ENCODE measurements around the gene ARAF.
"Not testable (repeated sequence)": the region's sequence is repeated elsewhere in the genome, so short reads cannot be mapped to it uniquely, and the experiment has no call there.

The ARAF gene

DNA sequence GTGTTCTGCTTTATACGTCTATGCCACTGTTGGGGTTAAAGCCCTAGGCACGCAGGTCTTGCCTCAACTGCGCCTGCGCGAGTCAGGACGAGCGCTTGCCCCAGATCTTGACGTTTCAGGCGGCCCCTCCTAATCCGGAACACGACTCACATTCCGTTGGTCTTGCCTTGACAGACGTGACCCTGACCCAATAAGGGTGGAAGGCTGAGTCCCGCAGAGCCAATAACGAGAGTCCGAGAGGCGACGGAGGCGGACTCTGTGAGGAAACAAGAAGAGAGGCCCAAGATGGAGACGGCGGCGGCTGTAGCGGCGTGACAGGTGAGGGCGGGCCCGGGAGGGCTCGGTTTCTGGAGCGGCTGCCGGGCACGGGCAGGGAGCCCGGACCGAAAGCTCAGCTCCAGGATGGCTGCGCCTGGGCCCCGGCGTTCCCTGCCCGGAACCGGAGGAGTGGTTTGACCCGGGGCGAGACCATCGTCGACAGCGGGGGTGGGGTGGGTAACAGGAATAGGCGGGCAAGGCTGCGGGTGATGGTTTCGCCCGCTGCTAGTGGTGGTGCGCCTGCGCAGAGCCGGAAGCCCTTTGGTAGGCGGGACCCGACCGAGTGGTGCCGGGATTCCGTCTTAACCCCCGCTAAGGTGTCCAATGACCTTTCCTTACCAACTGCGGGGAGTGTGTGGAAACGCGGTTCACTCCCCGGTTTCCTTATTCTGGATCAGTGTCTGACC lies at the start of gene ARAF:
Gene ARAF (plus strand): TSS at position 272 of the 725 bp plus-strand sequence. CDS start 1,763 bp downstream, outside the sequence.
- peak; percentile 100 for DNase-seq

DNA sequence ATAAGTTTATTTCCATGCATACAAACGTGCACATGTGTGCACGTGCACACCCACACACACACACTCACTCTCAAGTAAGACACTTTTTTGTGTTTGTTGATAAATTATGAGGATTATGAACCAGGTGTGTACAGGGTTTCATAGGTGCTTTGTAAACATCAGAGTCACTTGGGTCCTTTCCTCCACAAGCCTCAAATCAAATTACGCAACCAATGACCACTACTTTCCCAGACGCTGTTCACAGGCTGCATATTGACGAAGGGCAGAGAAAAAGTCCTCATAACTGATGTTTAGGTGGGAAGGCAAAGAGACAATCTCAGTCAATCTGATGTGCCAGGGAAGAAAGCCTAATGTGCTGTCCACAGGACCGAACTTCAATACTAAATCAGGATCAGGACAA lies 48.6 kb upstream of the ARAF start:
- not testable (repeated sequence) for DNase-seq

DNA sequence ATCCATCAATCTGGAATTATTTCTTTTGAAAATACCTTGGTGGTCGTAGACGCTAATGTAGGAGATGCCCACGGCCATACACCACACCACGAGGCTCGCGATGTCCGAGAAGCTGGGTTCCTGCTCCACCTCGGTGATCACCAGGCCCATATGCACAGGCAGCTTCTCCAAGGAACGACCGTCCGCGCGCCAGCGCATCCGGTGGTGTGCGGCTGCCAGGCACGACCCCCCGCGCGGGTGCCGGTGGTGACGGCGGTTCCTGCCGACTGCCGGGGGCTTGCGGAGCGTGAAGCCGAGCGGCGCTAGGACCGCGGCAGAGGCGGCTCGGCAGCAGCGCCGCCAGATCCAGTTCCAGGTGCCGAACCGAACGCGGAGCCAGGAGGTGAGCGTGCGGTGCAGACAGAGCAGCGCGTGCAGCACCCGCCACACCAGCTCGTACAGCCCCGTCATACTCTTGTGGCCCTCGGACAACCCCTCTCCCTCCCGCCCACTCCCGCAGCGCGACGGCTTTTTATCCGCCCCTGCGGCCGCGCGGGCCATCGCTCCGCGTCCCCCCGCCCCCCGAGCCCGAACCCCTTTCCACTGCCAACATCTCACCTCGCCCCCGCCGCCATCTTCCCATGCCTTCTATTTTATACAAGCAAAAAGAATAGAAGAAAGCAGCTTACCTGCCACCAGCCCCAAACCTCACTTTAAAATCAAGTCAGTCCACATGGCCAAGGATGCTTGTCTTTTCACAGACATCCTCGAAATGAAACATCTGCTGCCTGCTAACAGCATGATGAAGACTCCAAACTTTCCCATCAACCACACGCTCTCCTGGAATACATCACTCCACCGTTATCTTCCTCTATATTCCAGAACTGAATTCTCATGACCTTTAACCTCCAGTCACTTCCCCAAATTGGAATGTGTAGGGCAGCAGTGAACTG lies 47.7 kb upstream of the ARAF start:
- not testable (repeated sequence) for DNase-seq

DNA sequence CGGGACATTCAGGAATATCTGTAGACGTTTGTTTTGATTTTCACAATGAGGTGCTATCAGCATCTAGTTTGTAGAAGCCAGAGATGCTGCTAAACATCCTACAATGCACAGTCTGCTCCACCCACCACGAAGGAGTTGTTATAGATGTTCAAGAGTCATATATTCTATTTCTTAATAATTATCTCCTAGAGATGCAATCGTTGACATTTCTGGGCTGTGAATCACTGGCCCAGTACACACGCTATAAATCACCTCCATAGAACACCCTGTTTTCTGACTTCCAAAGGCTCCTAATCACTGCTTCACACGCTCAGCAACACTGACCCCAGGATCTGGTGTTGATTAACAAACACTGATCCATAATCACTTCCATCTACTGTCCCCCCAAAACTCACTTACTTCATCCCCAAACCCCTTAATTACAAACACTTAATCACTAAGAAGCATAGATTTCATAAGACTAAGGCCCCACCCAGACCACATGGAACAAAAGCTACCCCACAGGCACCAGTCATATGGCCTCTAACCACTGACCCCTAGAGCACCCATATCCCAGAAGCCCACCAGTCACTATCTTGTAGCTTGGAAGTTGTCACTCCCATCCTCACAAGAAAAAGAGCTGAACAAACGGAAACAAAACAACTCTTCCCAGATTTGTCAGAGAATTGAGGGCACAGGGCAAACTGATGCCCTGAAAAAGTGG lies 46.3 kb upstream of the ARAF start:
- peak; percentile 78 for DNase-seq

DNA sequence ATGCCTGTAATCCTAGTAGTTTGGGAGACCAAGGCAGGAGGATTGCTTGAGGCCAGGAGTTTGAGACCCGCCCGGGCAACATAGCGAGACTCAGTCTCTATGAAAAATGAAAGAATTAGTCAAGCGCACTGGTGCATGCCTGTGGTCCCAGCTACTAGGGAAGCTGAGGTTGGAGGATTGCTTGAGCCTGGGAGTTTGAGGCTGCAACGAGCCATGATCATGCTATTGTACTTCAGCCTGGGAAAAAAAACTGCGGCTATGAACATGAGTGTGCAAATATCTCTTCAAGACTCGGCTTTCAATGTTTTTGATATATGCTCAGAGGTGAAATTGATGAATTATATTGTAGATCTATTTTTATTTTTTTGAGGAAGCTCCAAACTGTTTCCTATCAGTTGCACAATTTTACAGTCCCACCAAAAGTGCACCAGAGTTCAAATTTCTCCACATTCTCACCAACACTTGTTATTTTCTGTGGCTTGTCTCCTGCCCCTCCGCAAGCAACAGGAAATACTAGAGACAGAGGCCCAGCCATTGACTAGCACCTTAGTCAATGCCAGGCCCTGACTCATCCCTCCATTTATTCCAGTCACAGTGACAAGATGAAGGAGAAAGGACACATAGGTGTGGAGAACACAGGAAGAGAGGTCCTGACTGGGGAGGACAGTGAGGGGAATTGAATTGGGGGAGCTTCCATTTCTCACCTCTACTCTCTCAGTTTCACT lies 44.9 kb upstream of the ARAF start:
- DNase-seq, result no peak

DNA sequence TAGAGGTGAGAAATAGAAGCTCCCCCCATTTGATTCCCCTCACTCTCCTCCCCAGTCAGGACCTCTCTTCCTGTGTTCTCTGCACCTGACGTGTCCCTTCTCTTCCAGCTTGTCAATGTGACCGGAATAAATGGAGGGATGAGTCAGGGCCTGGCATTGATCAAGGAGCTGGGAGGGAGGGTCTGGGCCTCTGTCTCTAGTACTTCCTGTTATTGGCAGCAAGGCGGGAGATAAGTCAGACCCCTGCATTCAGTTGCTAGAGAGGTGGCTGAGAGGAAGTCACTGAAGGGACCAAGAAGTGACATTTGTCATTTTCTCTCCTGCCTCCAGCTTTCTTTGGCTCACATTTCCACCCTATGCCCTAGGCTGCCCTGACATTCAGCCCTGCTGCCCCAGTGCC lies 42.9 kb upstream of the ARAF start:
- DNase-seq, result no peak

DNA sequence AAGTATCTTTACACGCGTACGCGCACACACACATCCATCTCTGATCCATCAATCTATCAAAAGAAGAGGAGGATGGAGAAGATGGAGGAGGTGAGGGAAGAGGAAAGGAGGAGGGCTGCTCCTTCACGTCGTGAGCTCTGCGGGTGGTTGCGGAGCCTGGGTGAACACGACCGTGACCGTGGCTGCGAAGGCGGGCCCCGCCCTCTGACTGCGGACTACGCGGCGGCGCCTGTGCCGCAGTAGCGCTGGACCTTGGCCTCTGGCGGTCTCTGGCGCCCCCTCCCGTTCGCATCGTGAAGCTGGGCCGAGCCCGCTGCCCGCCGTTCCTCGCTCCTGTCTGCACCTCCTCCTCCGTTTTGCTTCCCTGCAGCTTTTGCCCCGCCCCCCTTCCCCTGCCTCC lies 37.7 kb upstream of the ARAF start:
- peak; percentile 64 for DNase-seq

DNA sequence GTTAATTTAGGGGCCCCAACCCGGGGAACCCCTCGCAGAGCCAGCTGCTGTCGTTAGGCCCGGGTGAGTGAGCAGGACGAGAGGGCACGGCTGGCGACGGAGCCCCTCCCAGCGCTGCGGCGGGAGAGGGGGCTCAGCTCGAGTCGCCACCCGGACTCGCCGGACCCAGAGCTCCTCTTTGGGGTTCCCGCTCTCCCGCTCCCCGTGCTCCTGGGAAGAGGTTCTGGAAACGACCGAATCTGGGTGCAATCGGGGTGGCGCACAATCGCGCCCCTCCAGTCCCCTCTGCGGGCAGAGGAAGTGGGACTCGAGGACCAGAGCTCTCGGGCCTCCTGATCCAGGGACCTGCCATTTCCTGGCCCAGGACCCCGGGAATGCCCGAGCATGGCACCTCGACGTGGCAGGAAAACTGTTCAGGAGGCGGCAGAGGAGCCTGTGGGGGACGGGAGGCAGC lies 37.3 kb upstream of the ARAF start:
- no peak for DNase-seq

DNA sequence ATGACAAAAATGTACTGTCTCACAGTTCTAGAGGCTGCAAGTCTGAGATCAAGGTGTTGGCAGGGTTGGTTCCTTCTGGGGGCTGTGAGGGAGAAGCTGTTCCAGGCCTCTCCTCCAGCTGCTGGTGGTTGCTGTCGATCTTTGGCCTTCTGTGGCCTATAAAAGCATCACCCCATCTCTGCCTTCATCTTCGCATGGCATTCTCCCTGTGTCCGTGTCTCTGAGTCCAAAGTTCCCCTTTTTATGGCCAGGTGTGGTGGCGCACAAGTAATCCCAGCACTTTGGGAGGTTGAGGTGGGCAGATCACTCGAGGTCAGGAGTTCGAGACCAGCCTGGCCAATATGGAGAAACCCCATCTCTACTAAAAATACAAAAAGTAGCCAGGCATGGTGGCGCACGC lies 31.5 kb upstream of the ARAF start:
- no peak for DNase-seq

DNA sequence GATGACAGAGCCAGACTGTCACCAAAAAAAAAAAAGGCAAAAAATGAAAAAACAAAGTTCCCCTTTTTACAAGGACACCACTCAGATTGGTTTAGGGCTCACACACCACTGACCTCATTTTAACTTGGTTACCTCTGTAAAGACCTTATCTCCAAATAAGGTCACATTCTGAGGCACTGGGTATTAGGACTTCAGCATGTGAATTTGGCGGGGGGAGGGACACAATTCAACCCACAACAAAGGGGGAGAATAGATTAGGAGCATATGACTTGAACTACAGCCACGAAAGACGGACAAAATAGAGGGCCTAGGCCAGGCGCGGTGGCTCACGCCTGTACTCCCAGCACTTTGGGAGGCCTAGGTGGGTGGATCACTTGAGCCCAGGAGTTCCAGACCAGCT lies 31.0 kb upstream of the ARAF start:
- no peak for DNase-seq

DNA sequence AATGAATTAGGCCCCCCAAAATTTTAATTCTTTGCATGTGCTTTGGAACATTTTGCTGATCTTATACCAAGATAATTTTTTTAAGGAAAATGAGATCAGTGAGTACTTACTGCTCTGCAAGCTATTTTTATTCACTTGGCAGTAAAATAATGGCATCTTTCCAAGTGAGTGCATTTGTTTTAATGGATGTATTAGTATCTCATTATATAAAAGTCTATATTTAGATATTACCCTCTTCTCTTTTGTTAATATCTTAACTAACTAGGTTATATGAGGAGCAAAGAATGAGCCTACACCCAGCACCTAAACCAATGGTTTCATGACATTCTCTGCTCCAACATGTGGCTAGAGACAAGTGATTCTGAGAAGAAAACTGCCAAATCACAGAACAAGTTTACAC lies 21.1 kb upstream of the ARAF start:
- DNase-seq, result no peak

DNA sequence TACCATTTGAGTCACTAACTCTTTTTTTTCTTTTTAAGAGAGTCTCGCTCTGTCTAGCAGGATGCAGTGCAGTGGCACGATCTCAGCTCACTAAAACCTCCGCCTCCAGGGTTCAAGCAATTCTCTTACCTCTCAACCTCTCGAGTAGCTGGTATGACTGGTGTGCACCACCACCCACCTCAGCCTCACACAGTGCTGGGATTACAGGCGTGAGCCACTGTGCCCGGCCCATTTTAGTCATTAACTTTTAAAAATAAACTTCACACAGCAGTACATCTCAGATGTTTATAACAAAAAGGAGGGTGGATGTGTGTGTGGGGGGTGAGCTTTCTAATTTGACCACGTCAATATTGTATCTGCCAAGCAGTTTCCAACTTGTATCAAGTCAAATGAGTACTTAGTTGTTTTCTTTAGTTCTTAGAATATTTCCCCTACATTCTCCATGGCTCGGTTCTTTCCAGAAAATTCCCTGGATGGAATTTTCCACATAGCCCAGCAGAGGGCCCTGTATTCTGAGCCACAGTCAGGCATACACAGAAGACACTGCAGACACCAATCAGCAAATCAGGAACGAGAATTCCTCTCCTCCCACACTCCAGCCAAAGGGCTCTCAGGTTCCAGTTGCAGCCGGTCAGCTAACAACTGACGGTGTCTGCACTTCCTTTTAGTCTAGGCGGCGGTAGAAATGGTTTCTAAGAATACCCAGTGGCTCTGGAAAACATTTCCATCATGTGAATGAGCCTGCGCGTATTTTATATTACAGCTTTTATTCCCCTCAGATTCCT lies 20.1 kb upstream of the ARAF start:
- peak; percentile 87 for DNase-seq

DNA sequence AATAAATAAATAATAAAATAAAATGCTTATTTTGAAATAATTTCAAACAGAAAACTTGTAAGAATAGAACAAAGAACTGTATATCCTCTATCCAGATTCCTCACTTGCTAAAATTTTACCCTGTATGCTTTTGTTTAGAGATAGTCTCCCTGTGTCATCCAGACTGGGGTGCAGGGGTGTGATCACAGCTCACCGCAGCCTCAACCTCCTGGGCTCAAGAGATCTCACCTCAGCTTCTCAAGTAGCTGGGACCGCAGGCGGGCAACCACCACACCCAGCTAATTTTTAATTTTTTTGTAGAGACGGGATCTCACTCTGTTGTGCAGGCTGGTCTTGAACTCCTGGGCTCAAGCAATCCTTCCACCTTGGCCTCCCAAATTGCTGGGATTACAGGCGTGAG lies 17.5 kb upstream of the ARAF start:
- DNase-seq, result no peak

DNA sequence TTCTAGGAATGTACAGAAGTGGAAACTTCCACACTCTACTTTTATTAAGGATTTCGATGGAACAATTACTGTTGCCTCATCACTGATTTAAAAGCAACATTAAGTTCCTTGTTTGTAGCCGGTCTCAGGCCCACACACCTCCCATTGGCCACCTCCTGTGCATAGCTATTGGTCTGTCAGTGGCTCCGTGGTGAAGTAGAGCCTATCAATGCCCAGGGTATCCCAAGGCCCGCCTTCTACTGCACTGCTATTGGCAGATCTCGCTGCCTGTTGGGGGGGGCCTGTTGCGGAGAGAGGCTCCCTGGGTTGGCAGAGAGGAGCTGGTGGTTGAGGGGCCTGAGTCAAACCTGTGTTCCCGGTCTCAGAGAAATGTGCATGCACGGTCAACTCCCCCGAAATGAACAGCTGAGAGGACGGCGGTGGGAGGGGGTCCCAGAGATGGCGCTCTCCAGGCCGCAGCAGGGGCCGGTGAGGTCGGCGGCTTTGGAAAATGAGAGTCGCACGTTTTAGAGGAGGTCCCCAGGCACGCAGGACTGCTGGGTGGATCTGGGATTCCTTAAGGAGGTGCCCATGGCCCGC lies 4.9 kb upstream of the ARAF start:
- DNase-seq, result peak; percentile 92

DNA sequence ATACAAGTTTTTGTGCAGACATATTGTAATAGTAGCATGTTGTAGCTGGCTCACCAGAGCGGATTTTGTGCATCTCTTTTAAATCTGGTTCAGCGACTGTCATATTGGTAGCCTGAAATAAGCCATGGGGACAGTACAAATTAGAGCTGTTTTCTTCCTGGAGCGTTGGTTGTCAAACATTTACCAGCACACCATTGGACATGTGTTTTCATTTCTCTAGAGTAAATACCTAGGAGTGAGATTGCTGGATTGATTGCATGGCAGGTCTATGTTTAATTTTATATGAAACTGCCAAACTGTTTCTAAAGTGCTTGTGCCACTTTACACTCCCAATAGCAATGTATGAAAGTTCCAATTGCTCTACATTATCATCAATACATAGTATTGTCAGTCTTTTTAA lies 2.6 kb upstream of the ARAF start:
- DNase-seq, result no peak

DNA sequence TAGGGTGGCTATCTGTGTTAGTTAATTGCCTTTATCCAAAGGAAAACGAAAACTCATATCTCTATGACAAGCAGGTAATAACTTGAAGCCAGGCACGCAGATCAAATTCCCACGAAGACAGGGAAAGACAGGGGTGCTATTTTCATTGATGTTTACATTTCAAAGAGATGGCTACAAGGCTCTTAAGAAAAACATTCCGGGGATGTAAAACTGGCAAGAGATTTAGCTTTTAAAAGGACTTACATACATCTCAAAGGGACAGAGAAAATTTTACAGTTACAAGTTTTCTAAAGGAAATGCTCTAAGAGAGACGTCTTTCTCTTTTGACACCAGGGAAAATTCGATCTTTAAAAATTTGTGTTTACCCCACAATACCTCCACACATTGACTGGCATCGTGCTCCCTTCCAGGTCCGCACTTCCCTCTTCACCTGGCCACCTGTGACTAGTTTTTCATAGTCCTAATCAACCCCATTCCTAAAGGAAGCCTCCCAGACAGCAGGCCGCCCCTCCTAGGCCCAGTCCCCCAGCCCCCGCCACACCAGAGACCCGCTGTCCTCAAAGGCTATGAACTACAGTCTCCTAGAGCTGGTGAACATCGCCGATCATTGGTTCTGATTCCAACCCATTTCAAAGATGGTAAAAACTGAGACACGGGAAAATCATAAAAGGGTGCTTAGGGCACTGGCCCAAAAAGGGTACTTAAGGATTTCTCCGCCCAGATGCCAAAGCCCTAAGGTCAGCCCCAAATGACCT lies 649 bp upstream of the ARAF start:
- no peak for DNase-seq

DNA sequence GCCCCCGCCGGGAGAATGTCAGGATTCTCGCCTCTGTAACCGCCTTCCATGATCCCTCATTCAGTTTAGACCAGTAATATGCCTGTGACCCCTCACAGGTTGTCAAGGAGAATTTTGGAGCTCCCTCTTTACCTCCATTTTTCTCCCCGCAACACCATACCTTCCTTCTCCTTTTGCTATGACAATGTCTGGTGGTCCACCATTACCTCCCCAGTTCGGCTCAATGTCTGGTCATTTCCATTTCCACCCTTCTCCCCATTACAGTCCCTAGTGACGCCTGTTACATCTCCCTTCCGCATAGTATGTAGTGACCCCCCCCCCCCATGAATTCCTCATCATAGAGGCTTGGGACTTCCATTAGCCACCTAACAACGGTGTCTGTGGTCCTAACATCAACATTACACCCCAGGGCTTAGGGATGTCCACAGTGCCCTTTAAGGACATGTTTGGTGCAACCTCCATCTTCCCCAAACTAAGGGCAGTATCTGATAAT lies 700 bp downstream of the ARAF start:
- no peak for DNase-seq

DNA sequence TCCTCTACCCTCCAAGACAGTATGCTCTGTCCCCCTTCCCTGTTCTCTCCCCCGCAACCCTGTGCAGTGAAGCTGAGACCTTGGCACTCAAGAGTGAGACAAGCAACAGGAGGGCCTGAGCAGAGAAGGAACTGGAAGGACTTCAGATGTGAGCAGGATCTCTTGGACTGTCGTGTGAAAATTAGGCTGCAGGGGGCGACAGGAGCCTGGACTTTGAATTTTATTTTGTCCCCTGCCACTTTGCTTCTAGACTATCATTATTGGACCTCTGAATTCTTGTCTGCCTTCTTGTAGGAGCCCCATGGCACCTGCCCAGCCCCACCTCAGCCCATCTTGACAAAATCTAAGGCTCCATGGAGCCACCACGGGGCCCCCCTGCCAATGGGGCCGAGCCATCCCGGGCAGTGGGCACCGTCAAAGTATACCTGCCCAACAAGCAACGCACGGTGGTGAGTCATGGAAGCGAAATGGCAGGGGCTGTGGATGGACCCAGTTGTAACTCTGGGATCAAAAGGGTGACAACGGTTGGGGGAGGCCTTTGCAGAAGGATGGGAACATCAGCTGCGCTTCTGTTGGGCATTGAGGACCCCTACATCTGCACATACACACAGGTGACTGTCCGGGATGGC lies 1.7 kb downstream of the ARAF start:
- no peak for DNase-seq

DNA sequence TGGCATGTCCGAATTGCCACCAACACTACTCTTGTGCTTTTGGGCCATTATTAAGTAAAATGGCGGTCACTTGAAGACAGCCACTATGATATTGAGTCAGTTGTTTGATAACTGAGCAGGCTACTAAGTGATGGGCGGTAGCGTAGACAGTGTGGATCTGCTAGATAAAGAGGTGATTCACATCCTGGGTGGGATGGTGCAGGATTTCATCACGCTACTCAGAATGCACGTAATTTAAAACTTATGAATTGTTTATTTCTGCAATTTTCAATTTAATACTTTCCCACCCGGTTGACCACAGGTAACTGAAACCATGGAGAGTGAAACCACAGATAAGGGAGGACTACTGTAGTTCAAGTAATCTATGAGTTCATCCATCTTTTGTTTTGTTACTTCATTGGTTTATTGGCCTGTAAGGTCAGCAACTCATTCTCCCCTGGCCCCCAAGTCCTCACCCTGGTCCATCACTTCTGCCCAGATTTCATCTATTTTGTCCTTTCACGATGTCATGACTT lies 2.9 kb downstream of the ARAF start:
- no peak for DNase-seq
